Fibroblast of skin of back (primary cell): Measurements from ENCODE around the gene ATOSA. TPM values are rescaled to one million over a fixed set of nuclear protein-coding genes. Genes with fewer than 3 reads are reported as not detected.

Experiments
- DNase-seq: peaks from one replicate; pipeline ENCODE4 v3.0.0-alpha.2; 2013
- polyA plus RNA-seq, 2 experiments: library from polyadenylated mRNA; unstranded; fragments of 120-200 nt; gene quantifications; one replicate each; pipeline ENCODE4 v1.2.1, GENCODE V29; 2013; ENCODE audit not compliant: insufficient read length in 2 of 2

Gene ATOSA
- 9.2 TPM for polyA plus RNA-seq (2013, experiment 1 of 2; ENCODE audit: insufficient read length)
- polyA plus RNA-seq (2013, experiment 2 of 2; ENCODE audit: insufficient read length) = 13.0 TPM

GRCh38 chr15:52679232-52680040, at the start of gene ATOSA:
Gene ATOSA, minus strand, starts transcription at chr15:52679388. Its CDS starts 1,367 bp downstream, at chr15:52678021.
- DNase-seq = peak; percentile 87

- DNase-seq = no peak
Measured at GRCh38 chr15:52728899-52729298, 49.7 kb upstream of the ATOSA start.

- DNase-seq = no peak
Measured at GRCh38 chr15:52727815-52728214, 48.6 kb upstream of the ATOSA start.

GRCh38 chr15:52726195-52726594, 47.0 kb upstream of the ATOSA start:
- DNase-seq = no peak

- DNase-seq = no peak
Measured at GRCh38 chr15:52718551-52718950, 39.4 kb upstream of the ATOSA start.

- DNase-seq = no peak
Measured at GRCh38 chr15:52717924-52718323, 38.7 kb upstream of the ATOSA start.

GRCh38 chr15:52717481-52717880, 38.3 kb upstream of the ATOSA start:
- no peak for DNase-seq

GRCh38 chr15:52716536-52716935, 37.3 kb upstream of the ATOSA start:
- DNase-seq = no peak

- no peak for DNase-seq
Measured at GRCh38 chr15:52715411-52715810, 36.2 kb upstream of the ATOSA start.

- no peak for DNase-seq
Measured at GRCh38 chr15:52714968-52715367, 35.8 kb upstream of the ATOSA start.

GRCh38 chr15:52710708-52711389, 31.7 kb upstream of the ATOSA start:
- no peak for DNase-seq

GRCh38 chr15:52710050-52710707, 31.0 kb upstream of the ATOSA start:
- DNase-seq = no peak

- DNase-seq = no peak
Measured at GRCh38 chr15:52709187-52709981, 30.2 kb upstream of the ATOSA start.

- no peak for DNase-seq
Measured at GRCh38 chr15:52706091-52706490, 26.9 kb upstream of the ATOSA start.

- no peak for DNase-seq
Measured at GRCh38 chr15:52702390-52702789, 23.2 kb upstream of the ATOSA start.

- DNase-seq = no peak
Measured at GRCh38 chr15:52699457-52699856, 20.3 kb upstream of the ATOSA start.

GRCh38 chr15:52698514-52698913, 19.3 kb upstream of the ATOSA start:
- no peak for DNase-seq

GRCh38 chr15:52697051-52697450, 17.9 kb upstream of the ATOSA start:
- DNase-seq = no peak

- DNase-seq = no peak
Measured at GRCh38 chr15:52695154-52695553, 16.0 kb upstream of the ATOSA start.

GRCh38 chr15:52689562-52689961, 10.4 kb upstream of the ATOSA start:
- no peak for DNase-seq

GRCh38 chr15:52683580-52683979, 4.4 kb upstream of the ATOSA start:
- no peak for DNase-seq

GRCh38 chr15:52682781-52683180, 3.6 kb upstream of the ATOSA start:
- no peak for DNase-seq

- DNase-seq = no peak
Measured at GRCh38 chr15:52682200-52682599, 3.0 kb upstream of the ATOSA start.
